Neural cell (in vitro differentiated cells): ENCODE results near the gene SRCAP. TPM values are rescaled to one million over a fixed set of nuclear protein-coding genes. Genes with fewer than 3 reads are reported as not detected.

ENCODE experiments used
- H2AFZ ChIP-seq: fragments of 200-600, 300-800 bp; sonication (generic), shearing (Covaris generic); 2 replicates; pipeline ENCODE4 v1.6.0; 2014; ENCODE audit warnings: low read depth, mild to moderate bottlenecking, antibody characterized with exemption, low read length, moderate library complexity
- H3F3A ChIP-seq: fragments of 200-600 bp; shearing (Covaris generic); 2 replicates; pipeline ENCODE4 v1.6.1; 2016; ENCODE audit warnings: mild to moderate bottlenecking, moderate library complexity, mixed read lengths, antibody characterized with exemption, low read length; ENCODE audit not compliant: insufficient read depth, poor library complexity, severe bottlenecking
- H3K27ac ChIP-seq: fragments of 200-600, 300-800 bp; sonication (generic), shearing (Covaris generic); 2 replicates; pipeline ENCODE4 v1.5.1; 2014; ENCODE audit warnings: mild to moderate bottlenecking, low read length, moderate library complexity
- H3K27me3 ChIP-seq: fragments of 300-800, 200-600 bp; sonication (generic), shearing (Covaris generic); 2 replicates; pipeline ENCODE4 v1.6.0; 2014; ENCODE audit warnings: mild to moderate bottlenecking, low read depth, low read length, moderate library complexity; ENCODE audit not compliant: insufficient read depth
- H3K36me3 ChIP-seq: fragments of 300-800, 200-600 bp; sonication (generic), shearing (Covaris generic); 2 replicates; pipeline ENCODE4 v1.5.1; 2014; ENCODE audit warnings: mild to moderate bottlenecking, antibody characterized with exemption, low read length, moderate library complexity; ENCODE audit not compliant: insufficient read depth
- H3K4me2 ChIP-seq: fragments of 300-800, 200-600 bp; sonication (generic), shearing (Covaris generic); 2 replicates; pipeline ENCODE4 v1.6.0; 2014; ENCODE audit warnings: mild to moderate bottlenecking, low read length
- H3K4me3 ChIP-seq: fragments of 300-800, 200-600 bp; sonication (generic), shearing (Covaris generic); 2 replicates; pipeline ENCODE4 v1.5.1; 2014; ENCODE audit warnings: mild to moderate bottlenecking, low read length, moderate library complexity
- H3K79me2 ChIP-seq: fragments of 200-600 bp; shearing (Covaris generic); replicated peaks from 2 replicates; pipeline ENCODE4 v1.6.0; 2014; ENCODE audit warnings: mild to moderate bottlenecking, low read length, moderate library complexity; ENCODE audit not compliant: insufficient read depth
- H3K9ac ChIP-seq: fragments of 300-800, 200-600 bp; sonication (generic), shearing (Covaris generic); 2 replicates; pipeline ENCODE4 v1.6.1; 2016; ENCODE audit warnings: mild to moderate bottlenecking, low read length, mixed read lengths
- H3K9me2 ChIP-seq: fragments of 200-600 bp; shearing (Covaris generic); 2 replicates; pipeline ENCODE4 v1.6.1; 2016; ENCODE audit warnings: mild to moderate bottlenecking, low read length, mixed read lengths; ENCODE audit not compliant: insufficient read depth
- H3K9me3 ChIP-seq: fragments of 200-600, 300-800 bp; sonication (generic), shearing (Covaris generic); 2 replicates; pipeline ENCODE4 v1.6.1; 2016; ENCODE audit warnings: mild to moderate bottlenecking, mixed run types, low read length, moderate library complexity, mixed read lengths
- H4K20me1 ChIP-seq: fragments of 200-600 bp; shearing (Covaris generic); 2 replicates; pipeline ENCODE4 v1.6.1; 2016; ENCODE audit warnings: mild to moderate bottlenecking, mixed run types; ENCODE audit not compliant: insufficient read depth
- EP300 ChIP-seq: fragments of 450-650 bp; conservative IDR thresholded peaks from 2 replicates; pipeline ENCODE4 v1.6.1; 2014; ENCODE audit warnings: antibody characterized with exemption, mild to moderate bottlenecking, moderate library complexity; ENCODE audit not compliant: poor library complexity, severe bottlenecking
- EZH2 ChIP-seq: fragments of 200-600, 300-800 bp; shearing (Covaris generic), sonication (generic); IDR thresholded peaks from 2 replicates; pipeline ENCODE4 v1.6.1; 2014; ENCODE audit warnings: antibody characterized with exemption, low read length, borderline replicate concordance, mild to moderate bottlenecking; ENCODE audit not compliant: insufficient read depth, poor library complexity, severe bottlenecking
- MXI1 ChIP-seq: fragments of 450-650 bp; conservative IDR thresholded peaks from 2 replicates; pipeline ENCODE4 v1.6.1; 2014; ENCODE audit warnings: antibody characterized with exemption, mild to moderate bottlenecking; ENCODE audit not compliant: poor library complexity, severe bottlenecking
- POLR2AphosphoS5 ChIP-seq: IDR thresholded peaks from 2 replicates; pipeline ENCODE4 v1.6.1; 2012
- RAD21 ChIP-seq: fragments of 450-650 bp; conservative IDR thresholded peaks from 2 replicates; pipeline ENCODE4 v1.6.1; 2014; ENCODE audit warnings: antibody characterized with exemption, mild to moderate bottlenecking, moderate library complexity
- SMC3 ChIP-seq: fragments of 450-650 bp; conservative IDR thresholded peaks from 2 replicates; pipeline ENCODE4 v1.6.1; 2014; ENCODE audit warnings: antibody characterized with exemption, mild to moderate bottlenecking, moderate library complexity; ENCODE audit not compliant: poor library complexity
- TAF1 ChIP-seq: IDR thresholded peaks from 2 replicates; pipeline ENCODE4 v1.6.1; 2012; ENCODE audit warnings: low read depth
- polyA plus RNA-seq: library from polyadenylated mRNA; depleted of rRNA; stranded (reverse); fragments of >200 nt; gene quantifications from 2 replicates; pipeline ENCODE4 v1.2.3, GENCODE V29; 2014
- TF ChIP-seq, protein P1 (sequence below): fragments of 450-650 bp; IDR thresholded peaks from 2 replicates; pipeline ENCODE4 v1.5.1; 2014; ENCODE audit warnings: antibody characterized with exemption, mild to moderate bottlenecking, moderate library complexity; ENCODE audit not compliant: poor library complexity, severe bottlenecking
- TF ChIP-seq, protein P2 (sequence below): IDR thresholded peaks from 2 replicates; pipeline ENCODE4 v1.6.1; 2012; ENCODE audit warnings: borderline replicate concordance

The SRCAP gene
- polyA plus RNA-seq, 1 donor from 2014 or later = 0.76 TPM

DNA sequence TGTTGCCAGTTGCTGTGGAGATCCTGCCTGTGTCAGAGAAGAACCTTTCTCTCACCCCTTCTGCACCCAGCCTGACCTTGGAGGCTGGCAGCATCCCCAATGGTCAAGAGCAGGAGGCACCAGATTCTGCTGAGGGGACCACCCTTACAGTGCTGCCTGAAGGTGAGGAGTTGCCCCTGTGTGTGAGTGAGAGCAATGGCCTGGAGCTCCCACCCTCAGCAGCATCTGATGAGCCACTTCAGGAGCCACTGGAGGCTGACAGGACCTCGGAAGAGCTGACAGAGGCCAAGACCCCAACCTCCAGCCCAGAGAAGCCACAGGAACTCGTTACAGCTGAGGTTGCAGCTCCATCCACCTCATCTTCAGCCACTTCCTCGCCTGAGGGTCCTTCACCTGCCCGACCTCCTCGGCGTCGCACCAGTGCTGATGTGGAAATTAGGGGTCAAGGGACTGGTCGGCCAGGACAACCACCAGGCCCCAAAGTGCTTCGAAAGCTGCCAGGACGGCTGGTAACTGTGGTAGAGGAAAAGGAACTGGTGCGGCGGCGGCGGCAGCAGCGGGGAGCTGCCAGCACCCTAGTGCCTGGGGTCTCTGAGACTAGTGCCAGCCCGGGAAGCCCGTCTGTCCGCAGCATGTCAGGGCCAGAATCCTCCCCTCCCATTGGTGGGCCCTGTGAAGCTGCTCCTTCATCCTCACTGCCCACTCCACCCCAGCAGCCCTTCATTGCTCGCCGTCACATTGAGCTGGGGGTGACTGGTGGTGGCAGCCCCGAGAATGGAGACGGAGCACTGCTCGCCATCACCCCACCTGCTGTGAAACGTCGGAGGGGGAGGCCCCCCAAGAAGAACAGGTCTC, 39.0 kb downstream of the SRCAP start:
- TF ChIP-seq EZH2 = no peak
- no peak for TF ChIP-seq EP300
- no peak for TF ChIP-seq RAD21
- TF ChIP-seq, protein P1, sequence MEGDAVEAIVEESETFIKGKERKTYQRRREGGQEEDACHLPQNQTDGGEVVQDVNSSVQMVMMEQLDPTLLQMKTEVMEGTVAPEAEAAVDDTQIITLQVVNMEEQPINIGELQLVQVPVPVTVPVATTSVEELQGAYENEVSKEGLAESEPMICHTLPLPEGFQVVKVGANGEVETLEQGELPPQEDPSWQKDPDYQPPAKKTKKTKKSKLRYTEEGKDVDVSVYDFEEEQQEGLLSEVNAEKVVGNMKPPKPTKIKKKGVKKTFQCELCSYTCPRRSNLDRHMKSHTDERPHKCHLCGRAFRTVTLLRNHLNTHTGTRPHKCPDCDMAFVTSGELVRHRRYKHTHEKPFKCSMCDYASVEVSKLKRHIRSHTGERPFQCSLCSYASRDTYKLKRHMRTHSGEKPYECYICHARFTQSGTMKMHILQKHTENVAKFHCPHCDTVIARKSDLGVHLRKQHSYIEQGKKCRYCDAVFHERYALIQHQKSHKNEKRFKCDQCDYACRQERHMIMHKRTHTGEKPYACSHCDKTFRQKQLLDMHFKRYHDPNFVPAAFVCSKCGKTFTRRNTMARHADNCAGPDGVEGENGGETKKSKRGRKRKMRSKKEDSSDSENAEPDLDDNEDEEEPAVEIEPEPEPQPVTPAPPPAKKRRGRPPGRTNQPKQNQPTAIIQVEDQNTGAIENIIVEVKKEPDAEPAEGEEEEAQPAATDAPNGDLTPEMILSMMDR = no peak
- no peak for TF ChIP-seq MXI1
- TF ChIP-seq, protein P2, sequence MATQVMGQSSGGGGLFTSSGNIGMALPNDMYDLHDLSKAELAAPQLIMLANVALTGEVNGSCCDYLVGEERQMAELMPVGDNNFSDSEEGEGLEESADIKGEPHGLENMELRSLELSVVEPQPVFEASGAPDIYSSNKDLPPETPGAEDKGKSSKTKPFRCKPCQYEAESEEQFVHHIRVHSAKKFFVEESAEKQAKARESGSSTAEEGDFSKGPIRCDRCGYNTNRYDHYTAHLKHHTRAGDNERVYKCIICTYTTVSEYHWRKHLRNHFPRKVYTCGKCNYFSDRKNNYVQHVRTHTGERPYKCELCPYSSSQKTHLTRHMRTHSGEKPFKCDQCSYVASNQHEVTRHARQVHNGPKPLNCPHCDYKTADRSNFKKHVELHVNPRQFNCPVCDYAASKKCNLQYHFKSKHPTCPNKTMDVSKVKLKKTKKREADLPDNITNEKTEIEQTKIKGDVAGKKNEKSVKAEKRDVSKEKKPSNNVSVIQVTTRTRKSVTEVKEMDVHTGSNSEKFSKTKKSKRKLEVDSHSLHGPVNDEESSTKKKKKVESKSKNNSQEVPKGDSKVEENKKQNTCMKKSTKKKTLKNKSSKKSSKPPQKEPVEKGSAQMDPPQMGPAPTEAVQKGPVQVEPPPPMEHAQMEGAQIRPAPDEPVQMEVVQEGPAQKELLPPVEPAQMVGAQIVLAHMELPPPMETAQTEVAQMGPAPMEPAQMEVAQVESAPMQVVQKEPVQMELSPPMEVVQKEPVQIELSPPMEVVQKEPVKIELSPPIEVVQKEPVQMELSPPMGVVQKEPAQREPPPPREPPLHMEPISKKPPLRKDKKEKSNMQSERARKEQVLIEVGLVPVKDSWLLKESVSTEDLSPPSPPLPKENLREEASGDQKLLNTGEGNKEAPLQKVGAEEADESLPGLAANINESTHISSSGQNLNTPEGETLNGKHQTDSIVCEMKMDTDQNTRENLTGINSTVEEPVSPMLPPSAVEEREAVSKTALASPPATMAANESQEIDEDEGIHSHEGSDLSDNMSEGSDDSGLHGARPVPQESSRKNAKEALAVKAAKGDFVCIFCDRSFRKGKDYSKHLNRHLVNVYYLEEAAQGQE = no peak
- TF ChIP-seq TAF1 = no peak
- TF ChIP-seq SMC3 = no peak
- no peak for TF ChIP-seq POLR2AphosphoS5
- peaks cover 5% of the 10 kb centered on the region for H3K36me3 ChIP-seq
- no peaks in the 10 kb centered on the region for H4K20me1 ChIP-seq

DNA sequence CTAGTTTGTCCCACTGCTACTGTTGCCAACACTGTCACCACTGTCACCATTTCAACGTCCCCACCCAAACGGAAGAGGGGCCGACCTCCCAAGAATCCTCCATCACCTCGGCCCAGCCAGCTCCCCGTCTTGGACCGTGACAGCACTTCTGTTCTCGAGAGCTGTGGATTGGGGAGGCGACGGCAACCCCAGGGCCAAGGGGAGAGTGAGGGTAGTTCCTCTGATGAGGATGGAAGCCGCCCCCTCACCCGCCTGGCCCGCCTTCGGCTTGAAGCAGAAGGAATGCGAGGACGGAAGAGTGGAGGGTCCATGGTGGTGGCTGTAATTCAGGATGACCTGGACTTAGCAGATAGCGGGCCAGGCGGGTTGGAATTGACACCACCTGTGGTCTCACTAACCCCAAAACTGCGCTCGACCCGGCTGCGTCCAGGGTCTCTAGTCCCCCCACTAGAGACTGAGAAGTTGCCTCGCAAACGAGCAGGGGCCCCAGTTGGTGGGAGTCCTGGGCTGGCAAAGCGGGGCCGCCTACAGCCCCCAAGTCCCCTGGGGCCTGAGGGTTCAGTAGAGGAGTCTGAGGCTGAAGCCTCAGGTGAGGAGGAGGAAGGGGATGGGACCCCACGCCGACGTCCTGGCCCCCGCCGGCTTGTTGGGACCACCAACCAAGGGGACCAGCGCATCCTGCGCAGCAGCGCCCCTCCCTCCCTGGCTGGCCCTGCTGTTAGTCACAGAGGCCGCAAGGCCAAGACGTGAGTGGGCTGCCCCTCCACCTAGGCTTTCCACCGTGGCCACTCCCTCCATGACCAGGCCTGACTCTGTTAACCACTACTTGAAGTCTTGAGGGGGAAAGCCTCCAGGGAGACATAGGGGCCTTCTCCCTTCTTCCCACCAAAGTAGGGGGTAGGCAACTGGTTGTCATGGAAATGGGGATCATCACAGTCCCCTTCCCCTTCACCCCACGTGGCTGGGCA, 40.3 kb downstream of the SRCAP start:
- no peak overlapping the region for H3K9ac ChIP-seq
- H3K4me2 ChIP-seq = no peak overlapping the region
- no peak overlapping the region for H2AFZ ChIP-seq
- TF ChIP-seq SMC3 (no peak), EP300 (no peak), POLR2AphosphoS5 (no peak), MXI1 (no peak), RAD21 (no peak), EZH2 (no peak), TAF1 (no peak)
- TF ChIP-seq, protein P1 = no peak
- TF ChIP-seq, protein P2 = no peak
- no peaks in the 10 kb centered on the region for H3K9me3 ChIP-seq
- H3K36me3 ChIP-seq = peaks cover 5% of the 10 kb centered on the region
- no peaks in the 10 kb centered on the region for H3K27me3 ChIP-seq
- H3K79me2 ChIP-seq = no peaks in the 10 kb centered on the region
- H4K20me1 ChIP-seq = no peaks in the 10 kb centered on the region
- H3F3A ChIP-seq = no peaks in the 10 kb centered on the region
- H3K4me3 ChIP-seq = no peak overlapping the region
- H3K9me2 ChIP-seq = no peaks in the 10 kb centered on the region
- H3K27ac ChIP-seq = no peak overlapping the region

More for the DNA sequence above, 39.0 kb downstream of the SRCAP start:
- no peak overlapping the region for H3K9ac ChIP-seq
- H3K27ac ChIP-seq = no peak overlapping the region
- H3K4me2 ChIP-seq = no peak overlapping the region
- H3F3A ChIP-seq = no peaks in the 10 kb centered on the region
- no peaks in the 10 kb centered on the region for H3K9me2 ChIP-seq
- no peaks in the 10 kb centered on the region for H3K9me3 ChIP-seq
- no peaks in the 10 kb centered on the region for H3K27me3 ChIP-seq
- no peak overlapping the region for H3K4me3 ChIP-seq
- H3K79me2 ChIP-seq = no peaks in the 10 kb centered on the region
- no peak overlapping the region for H2AFZ ChIP-seq
